ENCODE data around the gene NUP62. TPM values are rescaled to one million over a fixed set of nuclear protein-coding genes. Genes with fewer than 3 reads are reported as not detected.

The NUP62 gene
- total RNA-seq, 1 donor from 2014 or later, result 36.5 TPM

Small RNA genes within 50 kb of the gene (microRNA-seq; reads per million reads assigned to microRNA genes)
- 2.0 reads per million for gene MIR4750 (ENCODE audit: borderline number of aligned reads)

Other genes with a start within 250 kb of the NUP62 start
- 2.1 TPM for gene ADM5, start 239.9 kb downstream of the NUP62 start, total RNA-seq
- gene CPT1C, start 238.4 kb downstream of the NUP62 start, total RNA-seq, result 3.8 TPM
- 1.2 TPM for gene TSKS, start 166.2 kb downstream of the NUP62 start, total RNA-seq
- 67.6 TPM for gene AP2A1, start 162.5 kb downstream of the NUP62 start, total RNA-seq
- 24.0 TPM for gene FUZ, start 116.2 kb downstream of the NUP62 start, total RNA-seq
- gene MED25, start 111.2 kb downstream of the NUP62 start, total RNA-seq, result 65.8 TPM
- 124 TPM for gene PTOV1, start 78.3 kb downstream of the NUP62 start, total RNA-seq
- 78.0 TPM for gene PNKP, start 61.9 kb downstream of the NUP62 start, total RNA-seq
- 29.7 TPM for gene AKT1S1, start 52.1 kb downstream of the NUP62 start, total RNA-seq
- 53.1 TPM for gene TBC1D17, start 51.8 kb downstream of the NUP62 start, total RNA-seq
- 1.6 TPM for gene IL4I1, start 32.6 kb downstream of the NUP62 start, total RNA-seq
- gene ATF5, start 299 bp downstream of the NUP62 start, total RNA-seq, result 13.8 TPM
- 7.7 TPM for gene SIGLEC11, start 31.7 kb upstream of the NUP62 start, total RNA-seq
- 47.1 TPM for gene VRK3, start 95.9 kb upstream of the NUP62 start, total RNA-seq
- 6.8 TPM for gene ZNF473, start 96.5 kb upstream of the NUP62 start, total RNA-seq
- not detected for gene IZUMO2, start 233.8 kb upstream of the NUP62 start, total RNA-seq

All from lower lobe of right lung (tissue), 1 donor.